Upper lobe of right lung (tissue), 1 donor: ENCODE measurements around the gene ASB3. TPM values are rescaled to one million over a fixed set of nuclear protein-coding genes. Genes with fewer than 3 reads are reported as not detected.
"Not testable (repeated sequence)": the region's sequence is repeated elsewhere in the genome, so short reads cannot be mapped to it uniquely, and the experiment has no call there.

ENCODE experiments used
- ATAC-seq: fragments of 200-7000 bp; cut with Tn5 transposase; one replicate; pipeline ENCODE4 v1.9.1; 2020; ENCODE audit warnings: mild to moderate bottlenecking, moderate library complexity
- DNase-seq: peaks from one replicate; pipeline ENCODE4 v3.0.0-alpha.2; 2020
- H3K27ac ChIP-seq: fragments of 200-600 bp; one replicate; pipeline ENCODE4 v1.8.0; 2022
- H3K27me3 ChIP-seq: fragments of 200-600 bp; one replicate; pipeline ENCODE4 v1.8.0; 2022; ENCODE audit warnings: mild to moderate bottlenecking
- H3K36me3 ChIP-seq: fragments of 200-600 bp; one replicate; pipeline ENCODE4 v1.8.0; 2022
- H3K4me1 ChIP-seq: fragments of 200-600 bp; one replicate; pipeline ENCODE4 v1.8.0; 2022
- H3K4me3 ChIP-seq: fragments of 200-600 bp; one replicate; pipeline ENCODE4 v1.8.0; 2022; ENCODE audit warnings: mild to moderate bottlenecking
- H3K9me3 ChIP-seq: fragments of 200-600 bp; one replicate; pipeline ENCODE4 v1.8.0; 2022
- intact Hi-C: fragments of 100-400 bp; cut with DNase I; formaldehyde crosslinking; loops from one replicate; pipeline ENCODE4 v1.11.0; 2022
- total RNA-seq: library from RNA; stranded (reverse); fragmentation: NEBNext Ultra II Directional; extraction: Animal tissue kit (Norgen Biotek cat#: 25700); gene quantifications from one replicate; pipeline ENCODE4 v1.2.1, GENCODE V29; 2021
- TF ChIP-seq, protein P1 (sequence below): fragments of 200-600 bp; IDR thresholded peaks from one replicate; pipeline ENCODE4 v1.8.0; 2022; ENCODE audit warnings: antibody characterized with exemption
- donor health status: DM: no; HTN: yes; CAD: no; lungs with severe emphysema.

ASB3 gene
- total RNA-seq, 1 donor from 2014 or later, result 29.0 TPM

GRCh38 chr2:53690876-53691275 lies 95.9 kb downstream of the ASB3 start:
- Histone ChIP-seq H3K4me3 (no peak overlapping the region), H3K27ac (no peak overlapping the region), H3K27me3 (no peaks in the 10 kb centered on the region), H3K9me3 (no peaks in the 10 kb centered on the region), H3K36me3 (peaks cover 5% of the 10 kb centered on the region), H3K4me1 (no peaks in the 10 kb centered on the region)
- TF ChIP-seq, protein P1, sequence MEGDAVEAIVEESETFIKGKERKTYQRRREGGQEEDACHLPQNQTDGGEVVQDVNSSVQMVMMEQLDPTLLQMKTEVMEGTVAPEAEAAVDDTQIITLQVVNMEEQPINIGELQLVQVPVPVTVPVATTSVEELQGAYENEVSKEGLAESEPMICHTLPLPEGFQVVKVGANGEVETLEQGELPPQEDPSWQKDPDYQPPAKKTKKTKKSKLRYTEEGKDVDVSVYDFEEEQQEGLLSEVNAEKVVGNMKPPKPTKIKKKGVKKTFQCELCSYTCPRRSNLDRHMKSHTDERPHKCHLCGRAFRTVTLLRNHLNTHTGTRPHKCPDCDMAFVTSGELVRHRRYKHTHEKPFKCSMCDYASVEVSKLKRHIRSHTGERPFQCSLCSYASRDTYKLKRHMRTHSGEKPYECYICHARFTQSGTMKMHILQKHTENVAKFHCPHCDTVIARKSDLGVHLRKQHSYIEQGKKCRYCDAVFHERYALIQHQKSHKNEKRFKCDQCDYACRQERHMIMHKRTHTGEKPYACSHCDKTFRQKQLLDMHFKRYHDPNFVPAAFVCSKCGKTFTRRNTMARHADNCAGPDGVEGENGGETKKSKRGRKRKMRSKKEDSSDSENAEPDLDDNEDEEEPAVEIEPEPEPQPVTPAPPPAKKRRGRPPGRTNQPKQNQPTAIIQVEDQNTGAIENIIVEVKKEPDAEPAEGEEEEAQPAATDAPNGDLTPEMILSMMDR, result no peak
- intact Hi-C loops, result no loop called here
- ATAC-seq (no peak), DNase-seq (no peak)

DNA sequence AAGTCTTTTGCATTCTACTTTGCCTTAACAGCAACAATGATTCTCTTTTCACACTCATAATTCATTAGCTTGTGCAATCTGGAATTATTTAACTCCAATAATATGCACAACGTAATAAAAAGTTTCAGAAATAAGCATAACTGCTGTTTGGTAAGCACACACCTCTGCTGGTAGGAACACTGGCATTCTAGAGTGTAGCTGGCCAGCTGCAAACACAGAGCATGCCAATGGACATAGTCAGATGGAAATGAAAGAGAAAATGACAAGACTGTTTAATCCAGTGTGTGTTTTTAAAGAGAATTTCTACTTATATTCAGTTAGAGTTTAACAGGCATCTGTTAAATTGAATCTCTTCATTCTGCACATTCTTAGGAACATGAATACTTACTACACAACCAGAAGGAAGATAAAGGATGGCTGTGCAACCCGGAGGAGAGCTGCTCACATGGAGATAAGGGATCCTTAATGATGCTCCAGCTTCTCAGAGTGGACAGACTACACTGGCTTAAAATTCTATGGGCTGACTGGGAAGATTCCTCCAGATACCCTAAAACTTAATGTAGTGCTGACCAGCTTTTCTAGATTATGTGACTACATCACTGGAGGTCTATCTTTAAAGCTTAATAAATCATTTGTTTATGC lies 113.8 kb downstream of the ASB3 start:
- H3K36me3 ChIP-seq, result no peaks in the 10 kb centered on the region
- H3K4me3 ChIP-seq, result no peak overlapping the region
- H3K4me1 ChIP-seq, result no peaks in the 10 kb centered on the region
- no peaks in the 10 kb centered on the region for H3K9me3 ChIP-seq
- no peaks in the 10 kb centered on the region for H3K27me3 ChIP-seq
- TF ChIP-seq, protein P1, result no peak
- ATAC-seq (no peak), DNase-seq (no peak)
- H3K27ac ChIP-seq, result no peak overlapping the region
- intact Hi-C loops, result no loop called here

GRCh38 chr2:53670331-53670730 lies 116.4 kb downstream of the ASB3 start:
- TF ChIP-seq, protein P1, result no peak
- intact Hi-C loops, result no loop called here
- Histone ChIP-seq H3K27me3 (no peaks in the 10 kb centered on the region), H3K4me3 (no peak overlapping the region), H3K4me1 (no peaks in the 10 kb centered on the region), H3K9me3 (no peaks in the 10 kb centered on the region), H3K36me3 (no peaks in the 10 kb centered on the region), H3K27ac (no peak overlapping the region)
- DNase-seq (no peak), ATAC-seq (no peak)

DNA sequence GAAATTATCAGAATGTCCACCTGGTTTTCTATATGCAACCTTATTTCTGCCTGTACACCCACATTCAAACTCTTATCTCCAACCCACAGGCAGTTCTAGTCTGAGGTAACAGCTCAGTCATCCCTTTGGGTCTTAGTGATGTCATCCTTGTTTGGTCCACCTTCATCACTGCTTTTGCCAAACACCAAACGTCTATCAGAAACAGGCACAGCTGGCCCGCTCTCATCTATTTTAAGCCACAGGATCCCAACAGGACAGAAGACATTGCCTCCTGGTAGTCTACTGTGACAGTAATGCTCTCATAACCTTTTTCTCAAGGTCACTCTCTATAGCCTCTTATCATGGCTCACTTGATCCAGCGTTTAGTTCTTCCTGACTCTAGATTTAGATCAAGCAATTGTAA lies 118.1 kb downstream of the ASB3 start:
- Histone ChIP-seq H3K9me3 (peaks cover 4% of the 10 kb centered on the region), H3K4me3 (no peak overlapping the region), H3K36me3 (no peaks in the 10 kb centered on the region), H3K27me3 (no peaks in the 10 kb centered on the region), H3K4me1 (no peaks in the 10 kb centered on the region), H3K27ac (no peak overlapping the region)
- DNase-seq, result no peak
- intact Hi-C loops, result no loop called here
- TF ChIP-seq, protein P1, result no peak
- ATAC-seq, result no peak

DNA sequence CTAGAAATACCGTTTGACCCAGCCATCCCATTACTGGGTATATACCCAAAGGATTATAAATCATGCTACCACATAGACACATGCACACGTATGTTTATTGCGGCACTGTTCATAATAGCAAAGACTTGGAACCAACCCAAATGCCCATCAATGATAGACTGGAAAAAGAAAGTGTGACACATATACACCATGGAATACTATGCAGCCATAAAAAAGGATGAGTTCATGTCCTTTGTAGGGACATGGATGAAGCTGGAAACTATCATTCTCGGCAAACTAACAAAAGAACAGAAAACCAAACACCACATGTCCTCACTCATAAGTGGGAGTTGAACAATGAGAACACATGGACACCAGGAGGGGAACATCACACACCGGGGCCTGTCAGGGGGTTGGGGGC lies 119.6 kb downstream of the ASB3 start:
- H3K4me1 ChIP-seq, H3K27me3 ChIP-seq, H3K9me3 ChIP-seq, DNase-seq, H3K36me3 ChIP-seq, H3K27ac ChIP-seq, H3K4me3 ChIP-seq, intact Hi-C loops, ATAC-seq: not testable (repeated sequence)

DNA sequence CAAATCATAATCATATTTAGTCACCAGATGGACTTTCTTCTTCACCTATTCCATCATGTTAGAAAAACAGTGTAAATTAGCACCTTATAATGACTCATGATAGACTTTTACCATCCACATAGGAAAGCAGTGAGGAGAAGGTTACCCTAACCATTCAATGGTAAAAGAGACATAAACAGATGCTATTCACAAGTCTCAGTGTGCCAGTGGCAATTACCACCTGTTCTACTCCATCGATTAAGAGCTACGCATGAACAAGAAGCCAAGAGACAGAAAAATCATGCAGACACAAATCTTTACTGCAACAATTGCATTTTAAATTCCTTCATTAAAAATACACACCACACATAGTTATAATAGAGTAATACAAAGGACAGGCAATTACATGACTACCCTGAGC lies 125.9 kb downstream of the ASB3 start:
- Histone ChIP-seq H3K4me3 (no peak overlapping the region), H3K36me3 (no peaks in the 10 kb centered on the region), H3K4me1 (no peaks in the 10 kb centered on the region), H3K27me3 (no peaks in the 10 kb centered on the region), H3K27ac (no peak overlapping the region), H3K9me3 (peaks cover 4% of the 10 kb centered on the region)
- no peak for DNase-seq
- intact Hi-C loops, result no loop called here
- no peak for ATAC-seq
- TF ChIP-seq, protein P1, result no peak

DNA sequence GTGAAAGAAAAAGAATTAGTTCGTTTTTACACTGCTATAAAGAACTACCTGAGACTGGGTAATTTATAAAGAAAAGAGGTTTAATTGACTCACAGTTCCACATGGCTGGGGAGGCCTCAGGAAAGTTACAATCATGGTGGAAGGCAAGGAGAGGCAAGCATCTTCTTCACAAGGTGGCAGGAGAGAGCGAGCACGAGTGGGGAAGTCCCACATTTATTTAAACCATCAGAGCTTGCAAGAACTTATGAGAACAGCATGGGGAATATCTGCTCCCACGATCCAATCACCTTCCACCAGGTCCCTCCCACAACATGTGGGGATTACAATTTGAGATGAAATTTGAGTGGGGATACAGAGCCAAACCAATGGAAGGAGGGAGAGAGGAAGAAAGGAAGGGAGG lies 128.3 kb downstream of the ASB3 start:
- ATAC-seq, H3K36me3 ChIP-seq: not testable (repeated sequence)

More for the DNA sequence above, 128.3 kb downstream of the ASB3 start:
- H3K4me3 ChIP-seq, H3K9me3 ChIP-seq, DNase-seq, H3K27ac ChIP-seq, intact Hi-C loops, H3K4me1 ChIP-seq, H3K27me3 ChIP-seq: not testable (repeated sequence)
